Mesendoderm (in vitro differentiated cells): Measurements from ENCODE around the gene TIAM1.
A peak's percentile ranks its signal among the peaks of the same experiment; 100 is the strongest.

ENCODE experiments used
- DNase-seq: peaks from one replicate; pipeline ENCODE4 v3.0.0; 2013
- H2AK5ac ChIP-seq: 2 replicates; pipeline ENCODE4 v1.6.1; 2013; ENCODE audit warnings: low read length, inconsistent platforms
- H2BK120ac ChIP-seq: 2 replicates; pipeline ENCODE4 v1.6.1; 2013; ENCODE audit warnings: low read depth, mild to moderate bottlenecking, low read length, moderate library complexity, mixed read lengths
- H2BK15ac ChIP-seq: replicated peaks from 2 replicates; pipeline ENCODE4 v1.6.1; 2013; ENCODE audit warnings: low read depth, mild to moderate bottlenecking, moderate library complexity
- H2BK5ac ChIP-seq: 2 replicates; pipeline ENCODE4 v1.6.1; 2013; ENCODE audit warnings: low read length, inconsistent platforms
- H3K18ac ChIP-seq: 2 replicates; pipeline ENCODE4 v1.6.1; 2013; ENCODE audit warnings: mild to moderate bottlenecking, low read length, mixed read lengths
- H3K23ac ChIP-seq: one replicate; pipeline ENCODE4 v1.6.1; 2013; ENCODE audit warnings: low read length
- H3K27ac ChIP-seq: 2 replicates; pipeline ENCODE4 v1.5.1; 2013; ENCODE audit warnings: low read depth, mild to moderate bottlenecking, inconsistent platforms, low read length, moderate library complexity
- H3K27me3 ChIP-seq: 2 replicates; pipeline ENCODE4 v1.6.1; 2013; ENCODE audit warnings: low read length, control low read depth, mild to moderate bottlenecking, inconsistent platforms; ENCODE audit not compliant: insufficient read depth, poor library complexity
- H3K36me3 ChIP-seq: 2 replicates; pipeline ENCODE4 v1.6.1; 2013; ENCODE audit warnings: low read length, inconsistent platforms; ENCODE audit not compliant: control insufficient read depth, insufficient read depth
- H3K4ac ChIP-seq: one replicate; pipeline ENCODE4 v1.6.1; 2013; ENCODE audit warnings: low read depth, mild to moderate bottlenecking, low read length, moderate library complexity
- H3K4me1 ChIP-seq: 2 replicates; pipeline ENCODE4 v1.6.1; 2013; ENCODE audit warnings: low read depth, low read length, inconsistent platforms; ENCODE audit not compliant: control insufficient read depth
- H3K4me2 ChIP-seq: 2 replicates; pipeline ENCODE4 v1.6.1; 2013; ENCODE audit warnings: low read length
- H3K4me3 ChIP-seq: 2 replicates; pipeline ENCODE4 v1.5.1; 2013; ENCODE audit warnings: mild to moderate bottlenecking, low read length
- H3K56ac ChIP-seq: one replicate; pipeline ENCODE4 v1.6.1; 2013; ENCODE audit warnings: low read length
- H3K79me1 ChIP-seq: 2 replicates; pipeline ENCODE4 v1.6.1; 2013; ENCODE audit warnings: low read length, inconsistent platforms
- H3K79me2 ChIP-seq: 2 replicates; pipeline ENCODE4 v1.6.1; 2013; ENCODE audit warnings: mild to moderate bottlenecking, low read length; ENCODE audit not compliant: control insufficient read depth, insufficient read depth
- H3K9ac ChIP-seq: 2 replicates; pipeline ENCODE4 v1.6.1; 2013; ENCODE audit warnings: low read length, inconsistent platforms
- H4K5ac ChIP-seq: one replicate; pipeline ENCODE4 v1.6.1; 2013; ENCODE audit warnings: low read length
- H4K8ac ChIP-seq: one replicate; pipeline ENCODE4 v1.6.1; 2013; ENCODE audit warnings: low read depth, mild to moderate bottlenecking, control low read depth, low read length, moderate library complexity
- WGBS: extraction: QIAGEN DNeasy Blood & Tissue Kit; methylation state at CpG from one replicate; pipeline ENCODE4 v1.1.7; 2013; ENCODE audit warnings: low lambda C conversion rate, missing lambda C conversion rate; ENCODE audit not compliant: insufficient coverage; ENCODE audit errors: extremely low coverage; 5-methylcytosine and 5-hydroxymethylcytosine counted together

Gene TIAM1

DNA sequence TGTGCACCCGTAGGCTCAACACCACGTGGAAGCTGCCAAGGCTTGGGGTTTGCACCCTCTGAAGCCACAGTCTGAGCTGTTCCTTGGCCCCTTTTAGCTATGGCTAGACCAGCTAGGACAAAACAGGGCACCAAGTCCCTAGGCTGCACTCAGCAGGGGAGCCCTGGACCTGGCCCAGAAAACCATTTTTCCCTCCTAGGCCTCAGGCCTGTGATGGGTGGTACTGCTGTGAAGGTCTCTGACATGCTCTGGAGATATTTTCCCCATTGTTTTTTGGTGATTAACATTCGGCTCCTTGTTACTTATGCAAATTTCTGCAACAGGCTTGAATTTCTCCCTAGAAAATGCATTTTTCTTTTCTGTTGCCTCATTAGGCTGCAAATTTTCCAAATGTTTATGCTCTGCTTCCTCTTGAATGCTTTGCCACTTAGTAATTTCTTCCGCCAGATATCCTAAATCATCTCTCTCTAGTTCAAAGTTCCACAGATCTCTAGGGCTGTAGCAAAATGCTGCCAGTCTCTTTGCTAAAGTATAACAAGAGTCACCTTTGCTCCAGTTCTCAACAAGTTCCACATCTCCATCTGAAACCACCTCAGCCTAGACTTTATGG lies 236.8 kb downstream of the TIAM1 start:
- Histone ChIP-seq H3K18ac (no peak overlapping the region), H2AK5ac (no peak overlapping the region), H3K23ac (no peak overlapping the region), H3K27me3 (no peaks in the 10 kb centered on the region), H4K5ac (no peak overlapping the region), H2BK120ac (no peak overlapping the region), H2BK15ac (no peak overlapping the region), H3K4ac (no peak overlapping the region), H3K4me1 (no peaks in the 10 kb centered on the region), H2BK5ac (no peak overlapping the region), H3K9ac (no peak overlapping the region), H3K27ac (no peak overlapping the region), H3K4me3 (no peak overlapping the region), H3K36me3 (no peaks in the 10 kb centered on the region), H4K8ac (no peak overlapping the region), H3K79me2 (no peaks in the 10 kb centered on the region), H3K56ac (no peak overlapping the region), H3K4me2 (no peak overlapping the region), H3K79me1 (no peaks in the 10 kb centered on the region)
- no CpG with 5 or more reads among the region's 4 CpGs for WGBS
- no peak for DNase-seq

DNA sequence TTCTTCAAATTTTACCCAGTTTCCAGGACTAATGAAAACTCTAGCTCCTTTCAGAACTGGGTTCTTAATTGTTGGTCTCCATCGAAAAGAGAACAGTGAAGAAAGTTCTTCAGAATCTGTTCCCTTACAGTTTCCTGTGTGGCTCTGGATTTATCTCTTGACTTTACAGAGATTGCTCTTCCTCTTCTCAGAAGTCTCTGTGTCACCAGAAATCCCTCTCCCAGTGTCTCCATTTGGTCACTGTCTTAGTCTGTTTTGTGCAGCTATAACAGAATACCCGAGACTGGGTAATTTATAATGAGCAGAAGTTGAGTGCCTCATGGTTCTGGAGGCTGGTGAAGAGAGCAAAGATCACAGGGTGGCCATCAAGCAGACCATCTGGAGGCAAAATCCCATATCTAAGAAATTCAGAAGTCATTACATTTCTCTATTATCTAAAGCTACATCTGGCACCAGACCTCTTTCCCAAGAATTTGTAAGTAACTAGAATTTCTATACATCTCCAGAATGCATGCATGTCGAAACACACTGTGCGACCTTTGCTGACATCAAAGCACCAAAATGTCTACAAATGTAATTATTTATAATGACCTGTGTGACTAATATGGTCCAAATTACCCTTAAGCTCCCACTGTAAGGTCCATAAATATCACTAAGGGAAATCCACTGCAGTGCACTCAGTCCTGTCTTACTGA lies 240.3 kb downstream of the TIAM1 start:
- Histone ChIP-seq H3K4me1 (no peaks in the 10 kb centered on the region), H4K5ac (no peak overlapping the region), H2BK120ac (no peak overlapping the region), H3K4me2 (no peak overlapping the region), H3K4me3 (no peak overlapping the region), H3K9ac (no peak overlapping the region), H3K56ac (no peak overlapping the region), H3K27me3 (no peaks in the 10 kb centered on the region), H3K79me2 (no peaks in the 10 kb centered on the region), H3K36me3 (no peaks in the 10 kb centered on the region), H3K27ac (no peak overlapping the region), H3K4ac (no peak overlapping the region), H3K18ac (no peak overlapping the region), H2BK15ac (no peak overlapping the region), H2BK5ac (no peak overlapping the region), H2AK5ac (no peak overlapping the region), H3K79me1 (no peaks in the 10 kb centered on the region), H4K8ac (no peak overlapping the region), H3K23ac (no peak overlapping the region)
- no peak for DNase-seq
- WGBS: no CpG with 5 or more reads among the region's 4 CpGs

DNA sequence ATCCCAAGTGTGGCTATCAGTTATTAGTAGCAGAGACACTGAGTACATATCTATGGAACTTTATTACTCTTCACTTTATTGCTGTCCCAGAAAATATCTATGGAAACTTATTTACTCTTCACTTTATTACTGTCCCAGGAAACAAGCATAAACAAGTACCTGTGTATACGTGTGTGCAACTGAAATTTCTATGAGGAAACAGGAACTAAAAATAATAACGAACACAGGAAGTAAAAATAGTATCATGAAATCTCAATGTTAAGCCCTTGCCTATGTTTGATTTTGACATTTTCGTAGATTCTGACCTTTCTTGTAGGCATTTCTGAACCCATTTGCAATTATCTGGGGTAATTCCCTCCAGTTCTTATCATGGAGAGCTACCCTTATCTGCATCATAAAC lies 240.9 kb downstream of the TIAM1 start:
- no peak overlapping the region for H2BK5ac ChIP-seq
- no peak overlapping the region for H3K4me2 ChIP-seq
- no peaks in the 10 kb centered on the region for H3K4me1 ChIP-seq
- no peak overlapping the region for H4K8ac ChIP-seq
- no peaks in the 10 kb centered on the region for H3K27me3 ChIP-seq
- H3K79me1 ChIP-seq: no peaks in the 10 kb centered on the region
- no peak overlapping the region for H3K23ac ChIP-seq
- H2AK5ac ChIP-seq: no peak overlapping the region
- no peak overlapping the region for H2BK15ac ChIP-seq
- no peak overlapping the region for H3K9ac ChIP-seq
- H3K56ac ChIP-seq: no peak overlapping the region
- no CpG with 5 or more reads among the region's 3 CpGs for WGBS
- H3K18ac ChIP-seq: no peak overlapping the region
- no peak overlapping the region for H3K27ac ChIP-seq
- H3K4me3 ChIP-seq: no peak overlapping the region
- H3K36me3 ChIP-seq: no peaks in the 10 kb centered on the region
- no peaks in the 10 kb centered on the region for H3K79me2 ChIP-seq
- H3K4ac ChIP-seq: no peak overlapping the region
- H4K5ac ChIP-seq: no peak overlapping the region
- no peak overlapping the region for H2BK120ac ChIP-seq
- DNase-seq: no peak

DNA sequence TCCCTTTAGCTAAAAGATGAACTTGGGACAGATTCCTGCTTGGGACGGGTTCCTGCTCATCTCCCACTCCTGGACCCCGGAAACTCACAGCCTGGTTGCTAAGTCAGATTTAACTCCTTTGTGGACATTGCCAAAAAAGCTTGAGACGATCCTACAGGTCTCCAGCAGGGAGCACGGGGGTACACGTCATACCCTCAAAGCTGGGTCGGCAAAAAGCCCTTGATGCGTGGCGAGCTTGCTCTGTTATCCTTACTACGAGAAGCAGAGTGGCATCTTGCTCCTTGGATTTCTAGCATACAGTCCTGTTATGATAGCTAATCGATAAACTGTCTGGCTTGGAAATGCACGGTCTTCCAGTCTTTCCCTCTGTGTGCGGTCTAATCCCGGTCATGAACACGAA lies 244.9 kb downstream of the TIAM1 start:
- no peak overlapping the region for H3K4me3 ChIP-seq
- no peaks in the 10 kb centered on the region for H3K79me1 ChIP-seq
- H3K4ac ChIP-seq: no peak overlapping the region
- H3K23ac ChIP-seq: no peak overlapping the region
- no peaks in the 10 kb centered on the region for H3K27me3 ChIP-seq
- H2BK15ac ChIP-seq: no peak overlapping the region
- no peak overlapping the region for H2BK120ac ChIP-seq
- H2AK5ac ChIP-seq: no peak overlapping the region
- no peak overlapping the region for H3K27ac ChIP-seq
- H3K56ac ChIP-seq: no peak overlapping the region
- no peaks in the 10 kb centered on the region for H3K79me2 ChIP-seq
- DNase-seq: no peak
- no CpG with 5 or more reads among the region's 14 CpGs for WGBS
- no peak overlapping the region for H3K4me2 ChIP-seq
- no peak overlapping the region for H3K9ac ChIP-seq
- no peak overlapping the region for H4K5ac ChIP-seq
- no peak overlapping the region for H4K8ac ChIP-seq
- no peaks in the 10 kb centered on the region for H3K36me3 ChIP-seq
- H3K18ac ChIP-seq: no peak overlapping the region
- no peak overlapping the region for H2BK5ac ChIP-seq
- no peaks in the 10 kb centered on the region for H3K4me1 ChIP-seq

DNA sequence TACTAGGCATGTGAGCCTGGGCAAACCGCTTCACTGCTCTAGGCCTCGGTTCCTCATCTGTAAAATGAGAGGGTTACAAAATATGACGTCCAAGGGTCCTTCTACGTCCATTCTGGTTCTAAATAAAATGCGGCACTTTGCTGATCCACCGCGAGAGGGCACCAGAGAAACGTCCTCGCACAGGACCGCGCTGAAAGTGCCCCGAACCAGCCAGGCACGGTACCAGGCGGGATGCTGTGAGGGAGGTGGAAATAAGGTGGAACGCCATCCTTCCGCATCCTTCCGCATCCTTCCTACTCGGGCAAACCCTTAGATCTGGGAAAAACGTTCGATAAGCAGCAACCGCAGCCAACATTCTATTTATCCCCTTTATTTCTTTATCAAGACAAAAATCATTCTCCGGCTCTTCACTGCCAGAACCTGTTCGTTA lies 245.5 kb downstream of the TIAM1 start:
- no peak overlapping the region for H4K5ac ChIP-seq
- H4K8ac ChIP-seq: no peak overlapping the region
- H2AK5ac ChIP-seq: no peak overlapping the region
- no peak overlapping the region for H3K18ac ChIP-seq
- H3K27ac ChIP-seq: no peak overlapping the region
- H3K36me3 ChIP-seq: no peaks in the 10 kb centered on the region
- H3K79me1 ChIP-seq: no peaks in the 10 kb centered on the region
- H3K4me2 ChIP-seq: no peak overlapping the region
- no peak overlapping the region for H2BK15ac ChIP-seq
- H3K27me3 ChIP-seq: no peaks in the 10 kb centered on the region
- H3K23ac ChIP-seq: no peak overlapping the region
- no peaks in the 10 kb centered on the region for H3K79me2 ChIP-seq
- H2BK5ac ChIP-seq: no peak overlapping the region
- H3K4me1 ChIP-seq: no peaks in the 10 kb centered on the region
- no peak overlapping the region for H3K4ac ChIP-seq
- H3K9ac ChIP-seq: no peak overlapping the region
- H3K4me3 ChIP-seq: no peak overlapping the region
- H2BK120ac ChIP-seq: no peak overlapping the region
- DNase-seq: peak; percentile 71
- no CpG with 5 or more reads among the region's 23 CpGs for WGBS
- no peak overlapping the region for H3K56ac ChIP-seq
